Midbrain (tissue), 1 donor: ENCODE measurements around the gene CHST1.
A peak's percentile ranks its signal among the peaks of the same experiment; 100 is the strongest.

Experiments used
- DNase-seq: peaks from one replicate; lab custom pipeline; 2025; lab: John Stamatoyannopoulos, UW

The CHST1 gene

GRCh38 chr11:45665206-45665932 is at the start of gene CHST1:
CHST1 (minus strand) TSS chr11:45665622; CDS start chr11:45650923, 14,699 bp downstream.
- DNase-seq: peak; percentile 75

- no peak for DNase-seq
Observed at GRCh38 chr11:45713573-45713972, 48.2 kb upstream of the CHST1 start.

GRCh38 chr11:45710561-45710960 is 45.1 kb upstream of the CHST1 start:
- DNase-seq: no peak

GRCh38 chr11:45708887-45709663 is 43.7 kb upstream of the CHST1 start:
- DNase-seq: no peak

- DNase-seq: no peak
Observed at GRCh38 chr11:45704635-45705034, 39.2 kb upstream of the CHST1 start.

GRCh38 chr11:45704133-45704532 is 38.7 kb upstream of the CHST1 start:
- DNase-seq: no peak

GRCh38 chr11:45702511-45702910 is 37.1 kb upstream of the CHST1 start:
- DNase-seq: no peak

GRCh38 chr11:45698777-45699497 is 33.5 kb upstream of the CHST1 start:
- no peak for DNase-seq

GRCh38 chr11:45692808-45693453 is 27.5 kb upstream of the CHST1 start:
- no peak for DNase-seq

- DNase-seq: no peak
Observed at GRCh38 chr11:45688472-45689033, 23.1 kb upstream of the CHST1 start.

GRCh38 chr11:45687836-45688235 is 22.4 kb upstream of the CHST1 start:
- no peak for DNase-seq

- no peak for DNase-seq
Observed at GRCh38 chr11:45685964-45686537, 20.6 kb upstream of the CHST1 start.

- DNase-seq: no peak
Observed at GRCh38 chr11:45684440-45684839, 19.0 kb upstream of the CHST1 start.

- no peak for DNase-seq
Observed at GRCh38 chr11:45683271-45684058, 18.0 kb upstream of the CHST1 start.

- no peak for DNase-seq
Observed at GRCh38 chr11:45679806-45680205, 14.4 kb upstream of the CHST1 start.

- no peak for DNase-seq
Observed at GRCh38 chr11:45678976-45679375, 13.6 kb upstream of the CHST1 start.

GRCh38 chr11:45677770-45678512 is 12.5 kb upstream of the CHST1 start:
- DNase-seq: no peak

- no peak for DNase-seq
Observed at GRCh38 chr11:45676522-45677095, 11.2 kb upstream of the CHST1 start.

GRCh38 chr11:45675646-45676045 is 10.2 kb upstream of the CHST1 start:
- no peak for DNase-seq
